HG03342 (cell line): ENCODE measurements around the gene FXYD5.

ENCODE experiments used
- ATAC-seq: cut with Tn5 transposase; IDR thresholded peaks from one replicate; pipeline ENCODE4 v1.9.1; 2021; ENCODE audit warnings: mild to moderate bottlenecking, moderate library complexity; ENCODE audit not compliant: unreplicated experiment

FXYD5 gene

GRCh38 chr19:35154525-35155406 is at the start of gene FXYD5:
TSS of gene FXYD5 (plus strand) at chr19:35154735. CDS start at chr19:35155551, 816 bp downstream.
- no peak for ATAC-seq

- ATAC-seq = no peak
These were observed 49.5 kb upstream of the FXYD5 start for GRCh38 chr19:35105047-35105410.

- no peak for ATAC-seq
These were observed 48.9 kb upstream of the FXYD5 start for GRCh38 chr19:35105411-35106290.

- ATAC-seq = no peak
These were observed 48.3 kb upstream of the FXYD5 start for GRCh38 chr19:35106291-35106583.

- ATAC-seq = no peak
These were observed 47.5 kb upstream of the FXYD5 start for GRCh38 chr19:35106898-35107541.

- no peak for ATAC-seq
These were observed 47.0 kb upstream of the FXYD5 start for GRCh38 chr19:35107545-35107944.

GRCh38 chr19:35108730-35109129 is 45.8 kb upstream of the FXYD5 start:
- no peak for ATAC-seq

- no peak for ATAC-seq
These were observed 45.0 kb upstream of the FXYD5 start for GRCh38 chr19:35109395-35110112.

- ATAC-seq = no peak
These were observed 43.6 kb upstream of the FXYD5 start for GRCh38 chr19:35110974-35111373.

GRCh38 chr19:35112995-35113688 is 41.4 kb upstream of the FXYD5 start:
- no peak for ATAC-seq

- no peak for ATAC-seq
These were observed 40.0 kb upstream of the FXYD5 start for GRCh38 chr19:35114353-35115176.

- ATAC-seq = no peak
These were observed 39.2 kb upstream of the FXYD5 start, which contains the start of gene FXYD3 for GRCh38 chr19:35115177-35115951. TSS of gene FXYD3 (plus strand) at chr19:35115823. CDS start at chr19:35119377, 3,554 bp downstream.

- no peak for ATAC-seq
These were observed 38.3 kb upstream of the FXYD5 start for GRCh38 chr19:35116072-35116801.

- no peak for ATAC-seq
These were observed 37.4 kb upstream of the FXYD5 start for GRCh38 chr19:35117116-35117515.

- no peak for ATAC-seq
These were observed 36.7 kb upstream of the FXYD5 start for GRCh38 chr19:35117799-35118198.

GRCh38 chr19:35118268-35119020 is 36.1 kb upstream of the FXYD5 start:
- ATAC-seq = no peak

GRCh38 chr19:35119091-35119490 is 35.4 kb upstream of the FXYD5 start:
- no peak for ATAC-seq
